ENCODE measurements around the gene SAP130.
A peak's percentile ranks its signal among the peaks of the same experiment; 100 is the strongest.

Gene SAP130

GRCh38 chr2:128027801-128028667 lies at the start of gene SAP130:
Gene SAP130, minus strand, starts transcription at chr2:128028059. Its CDS starts 1,767 bp downstream, at chr2:128026292.
- no peak for TF ChIP-seq CTCF (IDR thresholded peaks at IDR 0.05; ENCODE audit: low read length, missing control alignments)
- DNase-seq (ENCODE audit: low read depth): peak; percentile 93

GRCh38 chr2:128076461-128077106 lies 48.7 kb upstream of the SAP130 start:
- DNase-seq (ENCODE audit: low read depth): no peak
- no peak for TF ChIP-seq CTCF (IDR thresholded peaks at IDR 0.05; ENCODE audit: low read length, missing control alignments)
- no peak overlapping the region for H3K4me3 ChIP-seq (replicated peaks; ENCODE audit: low read depth, low read length)

More at GRCh38 chr2:128027801-128028667, at the start of gene SAP130:
- peak within 1 kb of the TSS; percentile 88 for H3K4me3 ChIP-seq (replicated peaks; ENCODE audit: low read depth, low read length)

- no peak overlapping the region for H3K4me3 ChIP-seq (replicated peaks; ENCODE audit: low read depth, low read length)
- TF ChIP-seq CTCF (IDR thresholded peaks at IDR 0.05; ENCODE audit: low read length, missing control alignments): no peak
- no peak for DNase-seq (ENCODE audit: low read depth)
Observed at GRCh38 chr2:128073278-128073677, 45.4 kb upstream of the SAP130 start.

- DNase-seq (ENCODE audit: low read depth): peak; percentile 73
- no peak for TF ChIP-seq CTCF (IDR thresholded peaks at IDR 0.05; ENCODE audit: low read length, missing control alignments)
- no peak overlapping the region for H3K4me3 ChIP-seq (replicated peaks; ENCODE audit: low read depth, low read length)
Observed at GRCh38 chr2:128069769-128070168, 41.9 kb upstream of the SAP130 start.

GRCh38 chr2:128064353-128064752 lies 36.5 kb upstream of the SAP130 start:
- no peak for DNase-seq (ENCODE audit: low read depth)

GRCh38 chr2:128062571-128062970 lies 34.7 kb upstream of the SAP130 start:
- no peak overlapping the region for H3K4me3 ChIP-seq (replicated peaks; ENCODE audit: low read depth, low read length)
- no peak for TF ChIP-seq CTCF (IDR thresholded peaks at IDR 0.05; ENCODE audit: low read length, missing control alignments)
- DNase-seq (ENCODE audit: low read depth): no peak

More at GRCh38 chr2:128064353-128064752, 36.5 kb upstream of the SAP130 start:
- TF ChIP-seq CTCF (IDR thresholded peaks at IDR 0.05; ENCODE audit: low read length, missing control alignments): no peak
- H3K4me3 ChIP-seq (replicated peaks; ENCODE audit: low read depth, low read length): no peak overlapping the region
